HG02970 (cell line): ENCODE data around the gene TRIAP1.
"Not testable (repeated sequence)": the region's sequence is repeated elsewhere in the genome, so short reads cannot be mapped to it uniquely, and the experiment has no call there.

Source experiments
- ATAC-seq: cut with Tn5 transposase; IDR thresholded peaks from one replicate; pipeline ENCODE4 v1.9.1; 2021; ENCODE audit warnings: mild to moderate bottlenecking, moderate library complexity, moderate number of reproducible peaks; ENCODE audit not compliant: unreplicated experiment, low FRiP score

The TRIAP1 gene

DNA sequence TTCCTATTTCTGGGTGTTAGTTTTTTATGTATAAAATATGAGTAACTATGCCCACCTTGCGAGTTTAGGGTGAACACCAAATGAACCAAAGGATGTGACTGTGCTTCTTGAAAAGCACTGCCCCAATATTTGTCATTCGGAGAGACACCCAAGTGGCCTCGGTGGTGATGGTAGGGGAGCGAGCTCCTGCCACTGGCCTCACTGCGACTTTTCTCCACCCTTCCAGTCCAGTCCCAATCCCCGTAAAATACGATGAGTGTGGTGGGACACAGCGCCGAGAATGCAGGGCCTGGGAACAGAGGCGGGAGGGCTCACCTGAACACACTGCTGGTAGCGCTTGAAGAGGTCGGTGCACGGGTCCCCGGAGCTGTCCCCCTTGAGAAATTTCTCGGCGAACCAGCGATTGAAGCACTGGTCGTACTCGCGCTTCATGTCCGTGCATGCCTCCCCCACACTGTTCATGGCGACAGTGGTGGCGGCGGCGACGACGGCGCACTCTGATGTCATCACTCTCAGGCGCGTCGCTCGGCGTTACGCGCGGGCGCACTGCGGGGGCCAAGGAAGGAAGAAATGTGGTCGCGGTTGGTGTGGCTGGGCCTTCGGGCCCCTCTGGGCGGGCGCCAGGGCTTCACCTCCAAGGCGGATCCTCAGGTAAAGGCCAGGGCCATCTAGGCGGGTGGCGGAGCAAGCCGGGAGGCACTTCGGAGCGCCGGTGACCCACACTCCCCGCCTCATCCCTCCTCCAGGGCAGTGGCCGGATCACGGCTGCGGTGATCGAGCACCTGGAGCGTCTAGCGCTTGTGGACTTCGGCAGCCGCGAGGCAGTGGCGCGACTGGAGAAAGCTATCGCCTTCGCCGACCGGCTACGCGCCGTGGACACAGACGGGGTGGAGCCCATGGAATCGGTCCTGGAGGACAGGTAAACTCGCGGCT lies at the start of gene TRIAP1, which contains the start of gene GATC:
TRIAP1 (minus strand) TSS at position 474 of the 933 bp plus-strand sequence; CDS start at position 462, 12 bp downstream.
GATC (plus strand) TSS at position 534 of the 933 bp plus-strand sequence; CDS start at position 571, 37 bp downstream.
- ATAC-seq: peak; percentile 92

DNA sequence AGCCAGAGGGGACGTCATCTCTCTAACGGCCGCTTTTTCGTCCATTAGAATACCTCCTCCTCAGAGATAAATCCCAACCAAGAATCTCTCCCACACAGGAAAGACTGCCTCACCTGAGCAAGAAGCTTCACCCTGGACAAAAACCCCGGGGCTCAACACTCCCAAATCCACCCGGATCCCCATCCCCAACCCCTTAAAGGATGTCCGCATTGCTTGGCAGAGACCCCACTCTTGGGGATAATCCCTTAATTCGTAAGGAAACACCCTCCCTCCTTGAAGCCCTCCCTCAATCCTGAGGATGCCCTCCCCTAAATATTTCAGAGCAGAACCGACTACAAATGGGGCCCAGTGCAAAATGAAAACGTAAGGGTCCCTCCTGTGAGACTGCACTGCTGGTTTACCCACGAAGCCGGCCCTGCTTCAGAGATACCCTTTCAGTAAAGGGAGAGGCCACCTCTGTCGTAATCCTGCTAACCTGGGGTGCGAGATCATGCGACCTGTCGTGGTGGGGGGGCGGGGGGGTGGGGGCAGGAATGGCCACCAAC lies 49.1 kb upstream of the TRIAP1 start:
- ATAC-seq: no peak

DNA sequence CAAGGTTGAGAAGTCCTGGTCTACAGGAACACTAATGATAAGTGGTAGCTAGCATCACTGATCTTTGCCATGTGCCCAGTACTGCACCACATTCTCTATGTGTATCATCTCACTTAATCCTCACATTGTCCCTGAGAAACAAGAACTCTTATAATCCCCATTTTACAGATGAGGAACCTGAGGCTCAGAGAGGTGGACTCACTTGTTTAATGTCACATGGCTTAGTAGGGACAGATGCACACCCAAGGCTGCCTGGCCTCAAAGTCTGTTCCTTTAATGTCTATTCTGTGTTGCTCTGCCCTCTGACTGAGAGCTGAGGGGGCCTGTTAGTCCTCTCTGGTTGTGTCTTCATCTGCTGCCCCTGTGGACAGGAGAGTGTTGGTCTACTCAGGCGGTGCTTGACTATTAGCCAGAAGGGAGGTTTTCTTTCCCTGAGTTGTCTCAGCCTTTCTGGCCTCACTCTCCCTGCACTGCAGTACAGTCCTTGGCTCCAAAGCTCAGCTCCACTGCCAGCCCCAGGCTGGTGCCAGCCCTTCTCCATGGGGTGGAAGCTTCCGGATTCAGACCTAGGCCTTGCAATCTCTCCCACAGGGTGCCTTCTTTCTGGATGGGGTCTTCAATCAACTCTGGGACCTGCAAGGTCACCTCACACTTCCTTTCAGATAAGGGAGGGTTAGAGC lies 44.8 kb upstream of the TRIAP1 start:
- no peak for ATAC-seq

DNA sequence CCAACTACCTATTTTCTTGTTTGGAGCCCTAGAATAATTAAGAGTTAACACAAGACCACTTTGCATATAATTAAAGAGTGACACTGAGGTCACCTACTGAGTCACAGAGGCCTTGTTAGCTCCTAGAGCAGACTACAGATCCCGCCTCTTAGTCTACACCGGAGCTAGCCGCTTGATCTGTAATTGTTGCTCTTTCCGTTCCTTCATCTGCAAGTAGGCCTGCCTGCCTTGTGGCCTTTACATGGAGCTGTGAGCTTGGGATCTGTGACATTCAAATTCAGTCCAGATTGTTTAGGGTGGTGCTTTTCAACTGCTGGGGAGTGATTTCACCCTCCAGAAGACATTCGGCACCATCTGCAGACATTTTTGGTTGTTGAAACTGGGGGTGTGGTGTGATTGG lies 44.1 kb upstream of the TRIAP1 start:
- ATAC-seq: no peak

DNA sequence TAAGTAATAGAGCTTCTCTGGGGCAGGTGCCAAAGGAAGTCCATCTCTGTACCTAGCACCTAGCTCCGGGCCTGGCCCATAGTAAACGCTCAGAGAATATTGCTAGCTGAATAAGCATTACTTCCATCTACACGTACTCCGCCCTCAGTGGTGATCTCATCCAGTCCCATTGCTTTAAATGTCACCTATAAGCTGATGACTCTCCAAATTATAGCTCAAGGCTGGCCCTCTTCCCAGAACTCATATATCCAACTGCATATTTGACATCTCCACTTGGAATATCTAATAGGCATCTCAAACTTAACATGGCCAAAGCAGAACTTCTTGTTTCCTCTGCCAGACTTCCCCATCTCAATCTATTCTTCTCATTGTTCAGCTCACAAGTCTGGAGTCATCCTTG lies 42.8 kb upstream of the TRIAP1 start:
- ATAC-seq: no peak

DNA sequence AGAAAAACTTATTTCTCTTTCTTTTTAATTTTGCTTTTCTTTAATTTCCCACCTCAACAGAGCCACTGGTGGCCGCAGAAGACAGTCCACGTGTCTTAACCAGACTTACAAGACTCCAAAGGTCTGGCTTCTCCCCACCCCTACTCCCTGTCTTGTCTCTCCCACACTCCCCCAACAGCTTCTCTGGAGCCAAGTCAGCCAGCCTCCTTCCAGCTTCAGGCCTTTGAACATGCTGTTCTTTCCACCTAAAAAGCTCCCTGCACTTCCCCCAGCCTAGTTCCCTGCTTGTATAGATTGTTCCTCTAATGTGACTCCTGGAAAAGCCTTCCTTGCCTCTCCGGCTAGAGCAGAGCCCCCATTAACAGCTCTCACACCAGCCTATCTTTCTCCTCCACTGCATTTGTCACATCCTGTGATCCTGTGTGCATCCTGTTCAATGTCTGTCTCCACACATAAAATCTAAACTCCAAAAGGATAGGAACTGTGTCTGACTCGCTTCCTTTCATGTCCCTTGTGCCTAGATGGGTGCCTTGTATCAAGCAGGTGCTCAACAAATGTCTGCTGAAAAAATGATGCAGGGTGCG lies 42.0 kb upstream of the TRIAP1 start:
- no peak for ATAC-seq

DNA sequence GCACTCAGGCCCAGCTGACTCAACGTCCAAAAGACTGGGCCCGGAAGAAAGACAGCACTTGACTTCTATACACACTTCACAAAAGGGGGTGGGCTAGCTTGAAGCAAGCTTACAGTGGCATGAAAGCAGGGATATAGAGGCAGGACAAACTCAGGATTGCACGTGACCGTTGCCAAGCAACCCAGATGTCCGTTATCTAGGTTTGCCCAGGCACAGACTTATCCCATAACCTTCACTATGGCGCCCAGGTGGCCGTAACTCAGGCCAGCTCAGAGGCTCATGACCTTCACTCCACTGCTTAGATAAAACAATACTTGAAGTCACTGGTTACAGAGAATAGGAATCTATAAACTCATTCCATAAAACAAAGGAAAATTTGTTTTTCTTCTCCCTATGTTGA lies 41.4 kb upstream of the TRIAP1 start:
- ATAC-seq: not testable (repeated sequence)

DNA sequence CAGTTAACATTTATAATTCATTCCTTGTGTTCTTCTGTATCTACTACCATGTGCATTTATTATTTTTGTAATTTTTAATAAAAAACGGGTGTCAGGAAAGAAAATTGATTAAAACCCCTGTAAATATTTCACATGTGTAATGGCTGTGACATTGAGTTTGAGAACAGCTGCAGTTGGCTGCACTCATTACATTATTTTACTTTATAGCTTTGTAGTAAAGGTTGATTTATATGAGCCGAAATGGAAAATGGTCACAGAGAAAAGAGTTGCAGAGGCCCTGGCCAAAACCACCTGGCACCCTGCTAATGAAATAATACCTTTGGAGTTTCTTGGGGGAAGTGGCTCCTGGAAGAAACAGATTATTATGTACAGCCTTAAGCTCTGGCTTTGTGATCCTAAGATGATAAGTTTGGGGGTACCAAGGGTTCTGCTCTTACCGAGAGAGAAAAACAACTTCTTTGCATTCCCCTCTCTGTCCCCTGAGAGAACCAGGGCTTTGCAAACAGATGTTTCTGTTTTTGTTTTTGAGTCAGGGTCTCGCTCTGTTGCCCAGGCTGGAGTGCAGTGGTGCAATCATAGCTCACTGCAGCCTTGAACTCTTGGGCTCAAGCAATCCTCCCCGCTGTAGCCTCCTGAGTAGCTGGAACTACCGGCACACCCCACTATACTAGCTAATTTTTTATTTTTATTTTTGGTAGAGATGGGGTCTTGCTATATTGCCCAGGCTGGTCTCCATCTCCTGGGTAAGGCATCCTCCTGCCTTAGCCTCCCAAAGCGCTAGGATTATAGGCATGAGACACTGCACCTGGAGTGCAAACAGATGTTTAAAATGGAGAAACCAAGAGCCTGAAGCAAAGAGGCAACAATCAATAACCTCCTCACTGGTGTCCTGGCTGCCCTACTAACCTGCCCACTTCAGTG lies 40.0 kb upstream of the TRIAP1 start:
- ATAC-seq: no peak

DNA sequence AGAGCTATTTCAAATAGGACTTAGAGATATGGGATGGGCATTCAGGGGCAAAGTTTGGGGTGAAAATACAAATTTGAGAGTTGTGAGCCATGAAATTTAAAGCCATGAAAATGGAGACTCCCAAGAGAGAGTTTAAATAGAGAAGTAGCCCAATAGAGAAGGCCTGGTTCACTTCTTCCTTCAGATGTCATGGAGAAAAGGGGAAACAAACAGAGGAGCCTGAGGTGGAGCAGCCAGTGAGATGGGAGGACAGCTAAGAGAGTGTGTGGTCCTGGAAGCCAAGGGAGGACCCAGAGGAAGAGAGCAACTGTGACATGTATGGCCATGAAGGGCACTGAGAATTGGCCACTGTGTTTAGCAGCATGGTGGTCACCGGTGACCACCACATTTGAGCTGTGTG lies 37.4 kb upstream of the TRIAP1 start:
- ATAC-seq: no peak

DNA sequence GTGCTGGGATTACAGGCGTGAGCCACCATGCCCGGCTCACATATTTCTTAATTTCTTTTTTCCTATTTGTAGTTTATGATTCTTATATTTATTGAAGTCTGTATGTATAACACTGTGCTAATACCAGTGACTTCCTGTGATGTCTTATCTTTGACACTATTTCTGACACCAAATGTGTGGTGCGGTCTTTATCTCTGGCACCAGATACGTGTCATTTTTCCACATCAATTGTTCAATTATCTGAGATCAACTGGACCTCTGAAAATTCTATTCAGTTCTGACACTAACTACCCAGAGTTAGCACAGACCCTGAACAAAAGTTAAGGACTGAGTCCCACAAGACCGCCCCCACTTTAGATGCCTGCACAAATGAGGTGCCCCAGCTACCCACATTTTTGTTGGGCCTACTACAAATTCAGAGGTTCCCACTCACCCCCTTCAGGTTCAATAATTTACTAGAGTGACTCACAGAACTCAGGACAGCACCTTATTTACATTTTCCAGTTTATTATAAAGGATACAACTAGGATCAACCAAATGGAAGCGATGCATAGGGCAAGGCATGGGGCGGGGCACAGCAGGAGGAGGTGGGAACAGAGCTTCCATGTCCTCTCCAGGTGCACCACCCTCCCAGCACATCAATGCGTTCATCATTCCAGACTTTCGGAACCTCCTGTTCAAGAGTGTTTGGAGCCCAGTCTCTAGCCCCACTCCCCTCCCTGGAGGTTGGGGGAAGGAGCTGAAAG lies 35.0 kb upstream of the TRIAP1 start:
- no peak for ATAC-seq

DNA sequence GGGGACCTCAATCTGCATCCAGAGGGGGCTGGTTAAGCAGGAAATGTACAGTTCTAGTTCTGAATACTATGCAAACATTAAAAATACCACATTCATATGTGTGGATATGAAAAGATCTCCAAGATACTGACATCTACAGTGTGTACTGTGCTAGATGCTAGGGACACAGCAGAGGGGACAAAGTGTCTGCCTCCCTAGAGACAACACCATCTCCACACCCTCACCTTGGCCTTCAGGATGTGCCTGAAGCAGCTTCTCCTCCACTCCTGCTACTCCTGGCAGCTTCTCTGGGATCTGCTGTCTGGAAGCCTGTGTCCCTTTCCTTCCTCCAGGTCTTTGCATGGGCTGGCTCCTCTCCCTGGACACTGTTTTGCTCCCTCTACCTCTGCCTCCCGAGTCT lies 34.0 kb upstream of the TRIAP1 start:
- ATAC-seq: no peak

DNA sequence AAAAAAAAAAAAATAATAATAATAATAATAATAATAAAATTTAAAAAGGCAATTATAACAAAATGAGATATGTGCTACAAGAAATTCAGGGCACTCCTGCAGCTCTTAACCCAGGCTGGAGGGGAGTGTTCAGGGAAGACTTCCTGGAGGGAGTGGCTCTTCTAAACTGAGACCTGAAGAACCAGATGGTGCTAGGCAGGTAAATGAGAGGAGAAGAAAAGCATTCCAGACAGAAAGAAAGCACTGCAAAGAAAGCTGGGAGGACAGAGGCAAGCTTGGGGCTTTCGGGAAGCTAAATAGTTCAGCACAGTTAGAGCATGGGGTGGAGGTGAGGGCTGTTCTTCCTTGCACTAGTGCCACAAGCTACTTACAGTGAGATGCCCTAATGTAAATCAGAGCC lies 33.3 kb upstream of the TRIAP1 start:
- no peak for ATAC-seq

DNA sequence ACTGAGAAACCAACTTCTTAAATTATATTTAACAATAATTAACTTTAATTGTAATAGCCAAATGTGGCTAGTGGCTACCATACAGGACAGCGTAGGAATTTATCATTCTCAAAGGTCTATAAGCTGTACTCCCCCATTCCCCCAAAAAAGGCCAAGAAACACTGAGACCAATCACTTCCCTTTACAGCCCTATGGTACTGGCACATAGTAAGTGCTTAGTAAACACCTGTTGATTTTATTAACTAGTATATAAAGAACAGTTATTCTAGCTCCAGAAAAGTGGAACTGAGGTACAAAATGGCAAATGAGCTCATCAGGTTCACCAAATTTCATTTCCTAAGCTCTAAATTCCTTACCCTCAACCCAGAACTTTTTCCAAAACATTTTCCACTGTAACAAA lies 29.5 kb upstream of the TRIAP1 start:
- ATAC-seq: no peak

DNA sequence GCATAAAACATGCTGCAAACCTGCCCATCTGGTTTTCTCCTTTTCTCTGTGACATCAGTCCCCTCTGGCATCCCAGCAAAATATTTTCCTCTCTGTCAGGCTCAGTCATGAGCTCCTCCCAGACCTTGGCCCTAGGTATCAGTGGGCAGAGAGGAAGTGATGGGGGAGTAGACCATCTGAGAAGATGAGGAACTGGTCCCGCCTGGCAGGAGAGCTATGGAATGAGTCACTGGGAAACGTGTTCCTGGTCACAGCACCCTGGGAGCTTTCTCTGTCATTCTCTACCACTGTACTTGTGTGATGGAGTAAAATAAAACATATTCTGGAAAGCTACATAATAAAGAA lies 28.4 kb upstream of the TRIAP1 start:
- ATAC-seq: no peak

DNA sequence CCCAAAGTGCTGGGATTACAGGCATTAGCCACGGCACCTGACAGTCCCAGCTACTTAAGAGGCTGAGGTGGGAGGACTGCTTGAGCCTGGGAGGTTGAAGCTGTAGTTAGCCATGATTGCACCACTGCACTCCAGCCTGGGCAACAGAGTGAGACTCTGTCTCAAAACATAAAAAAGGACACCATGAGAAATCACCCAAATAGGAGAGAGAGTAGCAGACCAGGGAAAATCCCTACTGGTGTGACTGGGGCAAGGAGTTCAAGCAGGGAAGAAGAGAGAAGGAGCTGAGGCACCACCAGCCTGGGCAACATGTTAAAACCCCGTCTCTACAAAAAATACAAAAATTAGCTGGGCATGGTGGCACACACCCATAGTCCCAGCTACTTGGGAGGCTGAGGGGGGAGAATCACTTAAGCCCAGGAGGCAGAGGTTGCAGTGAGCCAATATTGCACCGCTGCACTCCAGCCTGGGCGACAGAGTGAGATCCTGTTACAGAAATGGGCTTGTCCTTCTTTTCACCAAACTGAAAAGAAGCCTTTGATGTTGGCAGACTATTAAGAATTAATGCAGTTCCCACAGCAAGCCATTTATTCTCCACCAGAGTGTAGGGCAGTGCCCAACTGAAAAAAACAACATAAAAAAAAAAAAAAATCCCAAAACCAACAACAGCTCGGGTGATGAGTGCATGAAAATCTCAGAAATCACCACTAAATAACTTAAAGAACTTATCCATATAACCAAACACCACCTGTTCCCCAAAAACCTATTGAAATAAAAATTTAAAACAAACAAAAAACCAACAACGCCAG lies 27.8 kb upstream of the TRIAP1 start:
- no peak for ATAC-seq

DNA sequence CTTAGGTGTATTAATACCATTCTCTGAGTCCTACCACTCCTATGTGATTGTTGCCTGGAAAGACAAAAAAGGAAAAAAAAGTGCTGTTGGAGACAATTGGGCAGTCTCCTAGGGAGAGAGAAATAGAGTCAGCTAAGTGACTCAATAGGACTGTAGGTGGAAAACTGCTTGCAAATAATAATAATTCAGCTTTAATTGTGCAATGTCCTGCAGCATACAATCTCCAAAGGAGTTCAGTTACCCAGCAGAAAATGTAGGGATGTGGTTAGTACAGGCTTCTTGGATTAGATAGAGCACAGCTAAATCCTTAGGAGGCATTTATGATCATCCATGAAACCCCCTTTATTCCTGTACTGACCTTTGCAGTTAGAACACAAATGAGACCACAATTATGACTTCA lies 26.3 kb upstream of the TRIAP1 start:
- ATAC-seq: no peak

DNA sequence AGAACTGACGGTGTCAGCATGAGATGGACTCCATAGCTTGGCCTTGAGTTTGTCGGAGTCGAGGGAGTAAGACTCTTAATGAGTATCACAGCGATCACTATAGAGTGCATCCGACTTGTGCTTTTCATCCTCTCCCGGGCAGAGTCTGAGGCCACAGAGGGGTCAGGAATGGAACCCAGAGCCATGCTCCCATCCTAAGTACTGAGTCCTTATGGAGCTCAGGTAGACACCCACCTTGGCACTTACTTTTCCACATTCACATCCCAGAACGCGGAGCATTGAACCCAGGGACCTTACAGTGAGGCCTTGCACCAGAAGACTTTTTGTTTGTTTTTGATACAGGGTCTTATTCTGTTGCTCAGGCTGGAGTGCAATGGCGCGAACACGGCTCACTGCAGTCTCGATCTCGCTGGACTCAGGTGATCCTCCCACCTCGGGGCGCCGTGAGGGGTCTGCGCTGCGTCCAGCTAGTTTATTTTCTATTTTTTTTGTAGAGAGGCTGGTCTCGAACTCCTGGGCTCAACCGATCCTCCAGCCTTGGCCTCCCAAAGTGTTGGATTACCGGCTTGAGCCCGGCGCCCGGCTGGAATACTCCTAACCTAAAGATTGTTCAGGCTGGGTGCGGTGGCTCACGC lies 24.1 kb upstream of the TRIAP1 start:
- no peak for ATAC-seq
